NCI-H1105 treated with DMSO at 0.1 percent for 48 hours (cell line): ENCODE data around the gene UNC5C.

Experiments
- DNase-seq: peaks from one replicate; lab custom pipeline; 2025; lab: John Stamatoyannopoulos, UW

UNC5C gene

DNA sequence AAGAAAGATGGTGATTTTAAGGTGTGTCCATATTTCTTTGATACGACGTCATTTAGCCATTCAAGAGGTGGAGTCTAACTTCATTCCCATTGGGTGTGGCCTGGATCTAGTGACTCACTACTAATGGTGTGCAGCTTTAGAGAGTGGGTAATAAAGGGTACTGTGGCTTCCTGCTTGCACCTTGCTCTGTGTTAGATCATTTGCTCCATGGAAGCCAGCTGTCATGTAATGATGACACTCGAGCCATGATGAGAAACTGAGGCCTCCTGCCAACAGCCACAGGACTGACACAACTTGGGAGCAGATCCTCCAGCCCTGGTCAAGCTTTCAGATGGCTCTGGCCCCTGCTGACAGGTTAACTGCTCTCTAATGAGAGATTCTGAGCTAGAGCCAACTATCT is 82.0 kb downstream of the UNC5C start:
- no peak for DNase-seq

DNA sequence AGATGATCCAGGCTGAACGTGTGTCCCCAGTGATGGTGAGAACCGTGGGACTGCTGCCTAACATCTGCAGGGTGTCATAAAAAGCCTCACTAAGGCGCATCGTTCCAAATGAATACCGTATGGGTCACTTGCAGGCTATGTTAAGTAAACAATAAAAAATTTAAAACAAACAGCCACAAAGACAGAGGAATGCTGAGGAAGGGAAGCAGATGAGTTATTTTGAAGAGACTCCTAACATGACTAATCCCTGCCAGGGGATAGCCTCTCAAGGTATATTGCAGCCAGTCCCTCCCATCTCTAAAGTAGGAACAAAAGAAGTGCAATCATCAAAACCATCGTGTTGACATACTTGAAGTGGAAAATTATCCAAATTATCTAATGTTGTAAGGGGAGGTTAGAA is 83.8 kb downstream of the UNC5C start:
- DNase-seq = peak; percentile 17

- no peak for DNase-seq
Observed at GRCh38 chr4:95462921-95463320, 85.9 kb downstream of the UNC5C start.

DNA sequence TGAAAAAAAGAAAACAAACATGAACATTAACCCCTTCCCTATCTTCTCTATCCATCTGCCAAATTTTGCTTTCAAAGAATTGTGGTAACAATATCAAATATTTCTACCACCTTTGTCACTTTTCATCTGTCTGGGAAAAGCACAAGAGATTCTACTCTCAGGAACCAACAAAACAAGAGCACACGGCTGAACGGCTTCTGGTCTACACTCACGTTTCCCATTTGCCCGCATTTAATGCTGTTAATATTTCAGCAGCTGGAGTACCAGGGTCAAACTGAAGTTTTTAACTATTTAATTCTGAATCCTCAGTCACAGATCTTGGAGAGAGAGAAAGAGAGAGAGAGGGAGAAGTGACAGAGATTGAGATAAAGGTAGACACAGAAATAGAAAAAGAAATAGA is 91.4 kb downstream of the UNC5C start:
- no peak for DNase-seq

GRCh38 chr4:95450294-95450693 is 98.5 kb downstream of the UNC5C start:
- DNase-seq = no peak

GRCh38 chr4:95446173-95446572 is 102.6 kb downstream of the UNC5C start:
- DNase-seq = no peak

DNA sequence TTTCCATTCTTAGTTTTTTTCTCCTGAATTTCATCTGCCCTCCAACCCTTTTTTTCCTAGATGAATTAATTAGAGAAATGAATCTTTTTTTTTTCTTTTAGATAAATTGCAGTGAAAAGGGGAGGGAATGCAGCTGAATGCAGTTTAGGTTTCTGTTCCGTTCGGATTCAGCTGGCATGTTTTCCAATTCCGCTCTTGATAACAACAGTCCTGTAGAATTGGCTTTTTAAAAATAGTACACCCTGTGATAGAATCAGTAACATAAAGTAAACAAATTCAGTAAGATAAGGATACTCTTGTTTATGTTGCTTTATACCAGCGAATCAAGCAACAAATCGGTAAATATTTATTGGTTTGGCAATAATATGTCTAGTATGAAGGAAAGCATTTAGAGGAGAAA is 103.5 kb downstream of the UNC5C start:
- no peak for DNase-seq

- DNase-seq = no peak
Observed at GRCh38 chr4:95444812-95445211, 104.0 kb downstream of the UNC5C start.

- no peak for DNase-seq
Observed at GRCh38 chr4:95439896-95440295, 108.9 kb downstream of the UNC5C start.

DNA sequence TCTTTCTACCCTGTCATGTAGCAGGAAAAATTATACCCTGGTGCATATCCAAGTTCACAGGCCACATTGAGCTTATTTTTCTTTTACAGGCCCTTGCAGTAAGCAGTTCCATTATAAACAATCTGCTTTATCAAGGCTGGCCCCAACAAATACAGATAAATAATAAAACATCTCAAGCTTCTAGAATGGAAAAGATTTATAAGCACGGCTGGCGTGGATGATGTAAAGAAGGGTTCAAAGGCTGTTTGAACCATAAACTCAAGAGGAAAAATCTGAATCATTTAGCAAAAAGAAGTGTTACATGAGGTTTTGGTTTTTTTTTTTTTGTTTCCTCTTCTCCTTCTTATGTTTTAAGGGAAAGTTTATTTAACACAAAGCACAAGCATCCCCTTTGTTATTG is 109.7 kb downstream of the UNC5C start:
- DNase-seq = no peak

GRCh38 chr4:95432466-95432865 is 116.3 kb downstream of the UNC5C start:
- DNase-seq = no peak

- DNase-seq = no peak
Observed at GRCh38 chr4:95431678-95432077, 117.1 kb downstream of the UNC5C start.

GRCh38 chr4:95429416-95429815 is 119.4 kb downstream of the UNC5C start:
- no peak for DNase-seq

DNA sequence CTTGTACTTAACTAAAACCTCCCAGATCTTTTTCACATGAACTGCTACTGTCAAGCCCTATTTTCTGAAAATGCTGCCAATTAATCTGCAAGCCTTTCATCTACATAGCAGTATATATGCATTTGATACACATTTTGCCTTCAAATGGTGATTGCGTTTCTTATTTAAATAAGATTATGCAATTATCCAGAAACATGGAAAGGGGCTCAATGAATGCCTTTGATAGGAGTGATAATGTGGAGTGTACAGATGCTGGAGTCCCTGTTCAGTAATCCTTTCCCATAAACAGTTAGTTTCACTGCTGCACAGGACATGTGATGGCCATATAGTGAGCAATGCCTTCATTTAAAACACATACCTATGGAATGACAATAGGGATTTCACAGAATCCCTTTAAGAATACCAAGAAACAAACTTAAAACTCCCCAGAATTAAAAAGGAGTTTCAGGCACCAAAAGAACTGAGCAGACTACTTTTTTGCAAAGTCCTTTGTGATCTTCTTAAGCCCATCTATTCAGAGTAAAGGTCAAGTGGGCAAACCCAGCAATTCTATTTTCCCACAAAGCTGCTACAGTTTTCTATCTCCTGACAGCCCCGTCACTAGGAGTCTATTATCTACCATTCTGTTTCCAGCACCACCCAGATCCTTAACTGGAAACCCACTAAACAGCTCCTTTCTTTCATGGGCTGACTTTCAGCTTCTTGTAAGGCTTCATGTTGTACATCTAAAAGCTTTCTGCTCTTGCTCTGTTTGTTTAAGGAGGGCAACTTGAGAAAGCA is 120.3 kb downstream of the UNC5C start:
- no peak for DNase-seq

DNA sequence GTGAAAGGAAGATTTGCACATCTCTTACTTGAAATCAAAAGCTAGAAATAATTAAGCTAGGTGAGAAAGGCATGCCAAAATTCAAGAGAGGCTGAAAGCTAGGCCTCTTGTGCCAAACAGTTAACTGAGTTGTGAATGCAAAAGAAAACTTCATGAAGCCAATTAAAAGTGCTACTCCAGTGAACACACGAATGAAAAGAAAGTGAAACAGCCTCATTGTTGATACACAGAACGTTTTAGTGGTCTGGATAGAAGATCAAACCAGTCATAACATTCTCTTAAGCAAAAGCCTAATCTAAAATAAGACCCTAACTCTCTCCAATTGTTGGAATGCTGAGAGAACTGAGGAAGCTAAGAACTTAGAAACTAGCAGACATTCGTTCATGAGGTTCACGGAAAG is 122.3 kb downstream of the UNC5C start:
- no peak for DNase-seq

GRCh38 chr4:95422436-95422835 is 126.3 kb downstream of the UNC5C start:
- no peak for DNase-seq

- no peak for DNase-seq
Observed at GRCh38 chr4:95421869-95422268, 126.9 kb downstream of the UNC5C start.

DNA sequence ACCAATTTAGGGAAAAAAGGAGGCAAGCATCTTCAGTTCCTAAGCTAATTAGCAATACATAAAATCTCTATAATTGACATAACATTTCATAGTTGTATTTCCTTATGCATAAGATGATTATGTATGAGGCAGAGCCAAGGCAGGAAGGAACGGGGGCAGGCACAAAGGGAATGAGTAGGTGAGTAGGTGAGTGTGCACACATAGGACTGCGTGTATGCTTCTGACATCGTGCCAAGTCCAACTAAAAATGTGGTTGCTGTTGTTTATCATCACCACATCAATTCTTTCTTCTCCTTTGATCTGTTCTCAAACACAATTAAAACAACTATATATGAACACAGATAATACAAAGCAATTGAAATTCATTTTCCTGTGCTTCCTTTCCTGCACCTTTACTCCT is 131.2 kb downstream of the UNC5C start:
- no peak for DNase-seq

- DNase-seq = no peak
Observed at GRCh38 chr4:95415346-95415771, 133.4 kb downstream of the UNC5C start.

- no peak for DNase-seq
Observed at GRCh38 chr4:95411371-95412088, 137.2 kb downstream of the UNC5C start.

GRCh38 chr4:95410387-95410977 is 138.3 kb downstream of the UNC5C start:
- DNase-seq = no peak

DNA sequence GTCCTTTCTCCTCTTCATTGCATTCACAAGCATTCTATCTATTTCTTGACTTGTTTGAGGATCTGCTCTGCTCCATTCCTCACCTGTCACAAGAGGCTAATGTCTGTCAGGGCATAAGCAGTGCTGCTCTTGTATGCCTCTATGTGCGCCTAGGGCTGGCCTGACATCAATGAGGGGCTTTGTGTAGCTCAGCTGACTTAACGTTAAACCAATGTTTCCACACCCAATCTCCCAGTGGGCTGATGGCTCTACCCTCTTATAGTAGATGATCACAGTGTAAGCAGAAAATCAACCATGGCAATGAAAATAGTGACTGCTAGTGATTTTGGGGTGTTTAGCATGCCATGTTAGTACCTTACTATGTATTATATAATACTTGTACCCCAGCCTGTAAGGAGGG is 139.0 kb downstream of the UNC5C start:
- DNase-seq = no peak

GRCh38 chr4:95409127-95409526 is 139.6 kb downstream of the UNC5C start:
- no peak for DNase-seq
